GM10266 (cell line): ENCODE data around the gene ADM2.
"Not testable (repeated sequence)": the region's sequence is repeated elsewhere in the genome, so short reads cannot be mapped to it uniquely, and the experiment has no call there.

ENCODE experiments used
- DNase-seq: peaks from one replicate; pipeline ENCODE4 v3.0.0; 2012; ENCODE audit errors: extremely low spot score
- CTCF ChIP-seq: IDR thresholded peaks from 2 replicates; pipeline ENCODE4 v1.5.1; 2012; ENCODE audit warnings: mild to moderate bottlenecking, low read depth; ENCODE audit not compliant: control insufficient read depth, insufficient read depth; ENCODE audit errors: missing control alignments

The ADM2 gene

GRCh38 chr22:50481440-50482106 is at the start of gene ADM2:
Gene ADM2, plus strand, starts transcription at chr22:50481543. Its CDS starts 305 bp downstream, at chr22:50481848.
- peak; percentile 84 for DNase-seq
- no peak for TF ChIP-seq CTCF

GRCh38 chr22:50432131-50432876 is 49.0 kb upstream of the ADM2 start:
- DNase-seq: no peak
- TF ChIP-seq CTCF: no peak

GRCh38 chr22:50432877-50433510 is 48.3 kb upstream of the ADM2 start:
- DNase-seq: not testable (repeated sequence)

- TF ChIP-seq CTCF: no peak
- DNase-seq: no peak
Measured at GRCh38 chr22:50434849-50435248, 46.5 kb upstream of the ADM2 start.

- peak; percentile 36 for DNase-seq
- no peak for TF ChIP-seq CTCF
Measured at GRCh38 chr22:50435291-50436014, 45.9 kb upstream of the ADM2 start.

GRCh38 chr22:50436015-50436830 is 45.1 kb upstream of the ADM2 start:
- no peak for DNase-seq
- no peak for TF ChIP-seq CTCF
